ENCODE measurements around the gene ERAL1.
"Not testable (repeated sequence)": the region's sequence is repeated elsewhere in the genome, so short reads cannot be mapped to it uniquely, and the experiment has no call there.

ERAL1 gene

GRCh38 chr17:28881533-28882056, 26.8 kb downstream of the ERAL1 start:
- H3K27ac Mint-ChIP-seq = no peak overlapping the region
- ATAC-seq = no peak
- peaks cover 17% of the 10 kb centered on the region for H3K4me1 Mint-ChIP-seq
- DNase-seq (ENCODE audit: low spot score in 2 of 2) = no peak
- no peaks in the 10 kb centered on the region for H3K9me3 Mint-ChIP-seq
- no peak overlapping the region for H3K4me3 Mint-ChIP-seq
- H3K36me3 Mint-ChIP-seq = peaks cover 61% of the 10 kb centered on the region

- Mint-ChIP-seq H3K36me3 (peaks cover 67% of the 10 kb centered on the region), H3K27ac (no peak overlapping the region), H3K9me3 (no peaks in the 10 kb centered on the region), H3K4me3 (no peak overlapping the region), H3K4me1 (peaks cover 10% of the 10 kb centered on the region)
- ATAC-seq = no peak
- no peak for DNase-seq (ENCODE audit: low spot score in 2 of 2)
These were observed 27.5 kb downstream of the ERAL1 start for GRCh38 chr17:28882154-28882895.

GRCh38 chr17:28883967-28884702, 29.3 kb downstream of the ERAL1 start:
- H3K27ac Mint-ChIP-seq = no peak overlapping the region
- no peak for DNase-seq (ENCODE audit: low spot score in 2 of 2)
- peaks cover 67% of the 10 kb centered on the region for H3K36me3 Mint-ChIP-seq
- ATAC-seq = no peak
- H3K4me1 Mint-ChIP-seq = no peaks in the 10 kb centered on the region
- no peak overlapping the region for H3K4me3 Mint-ChIP-seq
- H3K9me3 Mint-ChIP-seq = no peaks in the 10 kb centered on the region

- H3K4me3 Mint-ChIP-seq = no peak overlapping the region
- H3K36me3 Mint-ChIP-seq = peaks cover 55% of the 10 kb centered on the region
- H3K27ac Mint-ChIP-seq = peak overlapping the region; percentile 52
- no peak for ATAC-seq
- peaks cover 6% of the 10 kb centered on the region for H3K4me1 Mint-ChIP-seq
- no peaks in the 10 kb centered on the region for H3K9me3 Mint-ChIP-seq
- no peak for DNase-seq (ENCODE audit: low spot score in 2 of 2)
These were observed 30.5 kb downstream of the ERAL1 start for GRCh38 chr17:28885363-28885762.

GRCh38 chr17:28885951-28886350, 31.1 kb downstream of the ERAL1 start:
- Mint-ChIP-seq H3K27ac (peak overlapping the region; percentile 52), H3K9me3 (no peaks in the 10 kb centered on the region), H3K36me3 (peaks cover 53% of the 10 kb centered on the region), H3K4me3 (no peak overlapping the region), H3K4me1 (peaks cover 10% of the 10 kb centered on the region)
- ATAC-seq (no peak), DNase-seq (ENCODE audit: low spot score in 2 of 2) (no peak)

- Mint-ChIP-seq H3K9me3 (no peaks in the 10 kb centered on the region), H3K36me3 (peaks cover 53% of the 10 kb centered on the region), H3K4me3 (no peak overlapping the region), H3K4me1 (peaks cover 26% of the 10 kb centered on the region), H3K27ac (peak overlapping the region; percentile 61)
- DNase-seq (ENCODE audit: low spot score in 2 of 2) (no peak), ATAC-seq (no peak)
These were observed 33.2 kb downstream of the ERAL1 start for GRCh38 chr17:28887871-28888471.

GRCh38 chr17:28888832-28889231, 34.0 kb downstream of the ERAL1 start:
- H3K4me3 Mint-ChIP-seq = no peak overlapping the region
- no peaks in the 10 kb centered on the region for H3K9me3 Mint-ChIP-seq
- H3K36me3 Mint-ChIP-seq = peaks cover 56% of the 10 kb centered on the region
- peaks cover 35% of the 10 kb centered on the region for H3K4me1 Mint-ChIP-seq
- DNase-seq (ENCODE audit: low spot score in 2 of 2) (no peak), ATAC-seq (no peak)
- peak overlapping the region; percentile 61 for H3K27ac Mint-ChIP-seq

GRCh38 chr17:28889996-28890395, 35.2 kb downstream of the ERAL1 start:
- no peak overlapping the region for H3K4me3 Mint-ChIP-seq
- ATAC-seq (no peak), DNase-seq (ENCODE audit: low spot score in 2 of 2) (no peak)
- no peaks in the 10 kb centered on the region for H3K9me3 Mint-ChIP-seq
- peak overlapping the region; percentile 100 for H3K27ac Mint-ChIP-seq
- peaks cover 39% of the 10 kb centered on the region for H3K4me1 Mint-ChIP-seq
- H3K36me3 Mint-ChIP-seq = peaks cover 58% of the 10 kb centered on the region

GRCh38 chr17:28891201-28891600, 36.4 kb downstream of the ERAL1 start:
- ATAC-seq (no peak), DNase-seq (ENCODE audit: low spot score in 2 of 2) (no peak)
- Mint-ChIP-seq H3K4me1 (peaks cover 48% of the 10 kb centered on the region), H3K36me3 (peaks cover 56% of the 10 kb centered on the region), H3K9me3 (no peaks in the 10 kb centered on the region), H3K4me3 (peak overlapping the region; percentile 38), H3K27ac (peak overlapping the region; percentile 100)

GRCh38 chr17:28892024-28892423, 37.2 kb downstream of the ERAL1 start:
- H3K27ac Mint-ChIP-seq = peak overlapping the region; percentile 100
- H3K4me1 Mint-ChIP-seq = peaks cover 56% of the 10 kb centered on the region
- no peak for DNase-seq (ENCODE audit: low spot score in 2 of 2)
- H3K9me3 Mint-ChIP-seq = no peaks in the 10 kb centered on the region
- ATAC-seq = no peak
- peaks cover 52% of the 10 kb centered on the region for H3K36me3 Mint-ChIP-seq
- peak overlapping the region; percentile 38 for H3K4me3 Mint-ChIP-seq

- peaks cover 58% of the 10 kb centered on the region for H3K36me3 Mint-ChIP-seq
These were observed 38.7 kb downstream of the ERAL1 start for GRCh38 chr17:28893248-28894183.

GRCh38 chr17:28895794-28896447, 41.1 kb downstream of the ERAL1 start:
- Mint-ChIP-seq H3K36me3 (peaks cover 80% of the 10 kb centered on the region), H3K4me1 (peaks cover 73% of the 10 kb centered on the region), H3K9me3 (no peaks in the 10 kb centered on the region), H3K27ac (peak overlapping the region; percentile 97), H3K4me3 (peak overlapping the region; percentile 95)
- DNase-seq (ENCODE audit: low spot score in 2 of 2) = no peak
- ATAC-seq = no peak

More at GRCh38 chr17:28893248-28894183, 38.7 kb downstream of the ERAL1 start:
- peak; percentile 36 for ATAC-seq
- peak overlapping the region; percentile 79 for H3K4me3 Mint-ChIP-seq
- peak in 1 of 2 donors; percentile 67 for DNase-seq (ENCODE audit: low spot score in 2 of 2)
- peaks cover 63% of the 10 kb centered on the region for H3K4me1 Mint-ChIP-seq
- not testable (repeated sequence) for H3K9me3 Mint-ChIP-seq
- peak overlapping the region; percentile 100 for H3K27ac Mint-ChIP-seq

GRCh38 chr17:28896491-28896883, 41.7 kb downstream of the ERAL1 start:
- Mint-ChIP-seq H3K4me3 (peak overlapping the region; percentile 95), H3K4me1 (peaks cover 69% of the 10 kb centered on the region), H3K36me3 (peaks cover 74% of the 10 kb centered on the region), H3K9me3 (no peaks in the 10 kb centered on the region), H3K27ac (peak overlapping the region; percentile 97)
- ATAC-seq (no peak), DNase-seq (ENCODE audit: low spot score in 2 of 2) (no peak)

Data from stimulated activated effector memory CD8-positive, alpha-beta T cell treated with anti-CD3 and anti-CD28 coated beads, Interleukin-12 subunit alpha, Interleukin-12 subunit beta, amount 100 ng/mL, for 72 hours (primary cell).